Gastrocnemius medialis (tissue), 4 donors: ENCODE results near the gene PHF20. TPM values are rescaled to one million over a fixed set of nuclear protein-coding genes. Genes with fewer than 3 reads are reported as not detected.
"Not testable (repeated sequence)": the region's sequence is repeated elsewhere in the genome, so short reads cannot be mapped to it uniquely, and the experiment has no call there.

Experiments used
- ATAC-seq, 2 donors: fragments of 150-250 bp; one replicate each; pipeline ENCODE4 v1.9.1; 2016
- DNase-seq, 2 donors: peaks; one replicate each; pipeline ENCODE4 v3.0.0-alpha.2; 2019
- H3K27ac ChIP-seq, 4 donors: fragments of 200-600 bp; sonication (generic); 1 replicate in 1 of 4; 2 replicates in 3 of 4; pipeline ENCODE4 v1.5.1; 2016 to 2018; ENCODE audit warnings: mild to moderate bottlenecking in 2 of 4, moderate library complexity in 1 of 4
- H3K27me3 ChIP-seq, 3 donors: fragments of 200-600 bp; sonication (generic) in 2 of 3; 1 replicate in 1 of 3; 2 replicates in 2 of 3; pipeline versions ENCODE4 v1.5.1 to v1.6.0; 2016 to 2019; ENCODE audit warnings: mild to moderate bottlenecking in 1 of 3, moderate library complexity in 1 of 3
- H3K36me3 ChIP-seq, 2 donors: fragments of 200-600 bp; sonication (generic) in 1 of 2; one replicate each; pipeline ENCODE4 v1.5.1; 2017 to 2018
- H3K4me1 ChIP-seq, 2 donors: fragments of 200-600 bp; sonication (generic) in 1 of 2; one replicate each; pipeline ENCODE4 v1.5.1; 2016 to 2017; ENCODE audit warnings: mild to moderate bottlenecking in 2 of 2
- H3K4me3 ChIP-seq, 4 donors: fragments of 200-600 bp; sonication (generic) in 3 of 4; 1 replicate in 1 of 4; 2 replicates in 3 of 4; pipeline ENCODE4 v1.5.1; 2016 to 2019; ENCODE audit warnings: mild to moderate bottlenecking in 2 of 4
- H3K9me3 ChIP-seq, 3 donors: fragments of 200-600 bp; sonication (generic) in 2 of 3; 1 replicate in 1 of 3; 2 replicates in 2 of 3; pipeline ENCODE4 v1.5.1; 2016 to 2019
- CTCF ChIP-seq, 5 experiments: fragments of 450-650 bp in 3 of 5; fragments of 200-600 bp in 2 of 5; sonication (generic) in 2 of 5; IDR thresholded peaks in 4 of 5; conservative IDR thresholded peaks in 1 of 5; 1 replicate in 4 of 5; 2 replicates in 1 of 5; pipeline ENCODE4 v1.5.1; 2016 to 2019; ENCODE audit warnings: antibody characterized with exemption in 5 of 5, mild to moderate bottlenecking in 3 of 5, moderate library complexity in 3 of 5
- POLR2A ChIP-seq, 2 donors: fragments of 450-650 bp; IDR thresholded peaks; one replicate each; pipeline ENCODE4 v1.6.1; 2017; ENCODE audit warnings: antibody characterized with exemption in 2 of 2, mild to moderate bottlenecking in 2 of 2, moderate library complexity in 2 of 2
- in situ Hi-C, 4 donors: fragments of 200-750 bp; cut with MboI; loops; one replicate each; pipeline versions ENCODE4 v1.15.0 to v1.8.0; 2017; ENCODE audit warnings: low sequenced_read_pairs in 4 of 4
- intact Hi-C: fragments of 100-400 bp; cut with DNase I; formaldehyde crosslinking; loops from one replicate; pipeline ENCODE4 v1.15.1; 2023; ENCODE audit warnings: low total_unique reads
- total RNA-seq, 4 donors: library from RNA; depleted of rRNA; stranded (reverse); fragments of >200 nt; gene quantifications; one replicate each; pipeline versions ENCODE4 v1.1.0 to v1.2.3, GENCODE V29; 2016

PHF20 gene
- total RNA-seq, 4 donors from 2014 or later = 72.6 to 91.9 (median 82.2) TPM

GRCh38 chr20:35774391-35774790 is 2.6 kb downstream of the PHF20 start:
- no peaks in the 10 kb centered on the region for H3K36me3 ChIP-seq
- DNase-seq = no peak
- no peak for TF ChIP-seq POLR2A (IDR thresholded peaks at IDR 0.05)
- no peak for TF ChIP-seq CTCF (IDR thresholded peaks at IDR 0.05 in 4 of 5, conservative IDR thresholded peaks at IDR 0.05 in 1 of 5)
- no peak overlapping the region for H3K4me3 ChIP-seq
- H3K27ac ChIP-seq = peak overlapping the region; percentile 85 to 95 (median 91)
- no peaks in the 10 kb centered on the region for H3K9me3 ChIP-seq
- H3K27me3 ChIP-seq = no peaks in the 10 kb centered on the region
- peaks cover 69 to 72% of the 10 kb centered on the region in 2 donors for H3K4me1 ChIP-seq
- ATAC-seq = no peak
- in situ Hi-C loops = no loop called here
- intact Hi-C loops = no loop called here

GRCh38 chr20:35776513-35777101 is 4.8 kb downstream of the PHF20 start:
- H3K36me3 ChIP-seq = no peaks in the 10 kb centered on the region
- no peak for TF ChIP-seq POLR2A (IDR thresholded peaks at IDR 0.05)
- no peak for TF ChIP-seq CTCF (IDR thresholded peaks at IDR 0.05 in 4 of 5, conservative IDR thresholded peaks at IDR 0.05 in 1 of 5)
- intact Hi-C loops = no loop called here
- ATAC-seq (peak; percentile 51 to 71), DNase-seq (peak; percentile 81 to 90)
- H3K27me3 ChIP-seq = no peaks in the 10 kb centered on the region
- H3K4me1 ChIP-seq = peaks cover 48 to 52% of the 10 kb centered on the region in 2 donors
- peak overlapping the region; percentile 85 to 95 (median 91) for H3K27ac ChIP-seq
- H3K4me3 ChIP-seq = no peak overlapping the region
- H3K9me3 ChIP-seq = no peaks in the 10 kb centered on the region
- in situ Hi-C loops = no loop called here

GRCh38 chr20:35783811-35784210 is 12.0 kb downstream of the PHF20 start:
- H3K27ac ChIP-seq, H3K4me1 ChIP-seq, H3K27me3 ChIP-seq, H3K4me3 ChIP-seq, ATAC-seq, H3K9me3 ChIP-seq, in situ Hi-C loops, DNase-seq, intact Hi-C loops: not testable (repeated sequence)
- peaks cover 0 to 11% of the 10 kb centered on the region in 2 donors for H3K36me3 ChIP-seq

- peaks cover 0 to 11% of the 10 kb centered on the region in 2 donors for H3K36me3 ChIP-seq
- H3K9me3 ChIP-seq, DNase-seq, H3K27me3 ChIP-seq, H3K4me1 ChIP-seq, in situ Hi-C loops, H3K4me3 ChIP-seq, H3K27ac ChIP-seq, intact Hi-C loops, ATAC-seq: not testable (repeated sequence)
Measured at GRCh38 chr20:35785541-35785940, 13.7 kb downstream of the PHF20 start.

- intact Hi-C loops = no loop called here
- TF ChIP-seq CTCF (IDR thresholded peaks at IDR 0.05 in 4 of 5, conservative IDR thresholded peaks at IDR 0.05 in 1 of 5) (no peak), POLR2A (IDR thresholded peaks at IDR 0.05) (no peak)
- no peak for DNase-seq
Measured at GRCh38 chr20:35788796-35789195, 17.0 kb downstream of the PHF20 start.

GRCh38 chr20:35791097-35791496 is 19.3 kb downstream of the PHF20 start:
- H3K27ac ChIP-seq = peak overlapping the region in 1 of 4 donors; percentile 13
- H3K9me3 ChIP-seq = no peaks in the 10 kb centered on the region
- no peak for ATAC-seq
- no peak overlapping the region for H3K4me3 ChIP-seq
- no peak for TF ChIP-seq POLR2A (IDR thresholded peaks at IDR 0.05)
- TF ChIP-seq CTCF (IDR thresholded peaks at IDR 0.05 in 4 of 5, conservative IDR thresholded peaks at IDR 0.05 in 1 of 5) = no peak
- H3K36me3 ChIP-seq = no peaks in the 10 kb centered on the region
- intact Hi-C loops (no loop called here), in situ Hi-C loops (no loop called here)
- H3K27me3 ChIP-seq = no peaks in the 10 kb centered on the region
- H3K4me1 ChIP-seq = peaks cover 5 to 8% of the 10 kb centered on the region in 2 donors
- no peak for DNase-seq

More at GRCh38 chr20:35788796-35789195, 17.0 kb downstream of the PHF20 start:
- Histone ChIP-seq H3K4me3 (no peak overlapping the region), H3K9me3 (no peaks in the 10 kb centered on the region), H3K27me3 (no peaks in the 10 kb centered on the region), H3K36me3 (no peaks in the 10 kb centered on the region), H3K4me1 (peaks cover 5 to 8% of the 10 kb centered on the region in 2 donors), H3K27ac (no peak overlapping the region)
- in situ Hi-C loops = no loop called here
- no peak for ATAC-seq
